GM10266 (cell line): Measurements from ENCODE around the gene TYW3.
A peak's percentile ranks its signal among the peaks of the same experiment; 100 is the strongest.

Experiments
- DNase-seq: peaks from one replicate; pipeline ENCODE4 v3.0.0; 2012; ENCODE audit errors: extremely low spot score
- TF ChIP-seq, protein P1 (sequence below): IDR thresholded peaks from 2 replicates; pipeline ENCODE4 v1.5.1; 2012; ENCODE audit warnings: mild to moderate bottlenecking, low read depth; ENCODE audit not compliant: control insufficient read depth, insufficient read depth; ENCODE audit errors: missing control alignments

The TYW3 gene

DNA sequence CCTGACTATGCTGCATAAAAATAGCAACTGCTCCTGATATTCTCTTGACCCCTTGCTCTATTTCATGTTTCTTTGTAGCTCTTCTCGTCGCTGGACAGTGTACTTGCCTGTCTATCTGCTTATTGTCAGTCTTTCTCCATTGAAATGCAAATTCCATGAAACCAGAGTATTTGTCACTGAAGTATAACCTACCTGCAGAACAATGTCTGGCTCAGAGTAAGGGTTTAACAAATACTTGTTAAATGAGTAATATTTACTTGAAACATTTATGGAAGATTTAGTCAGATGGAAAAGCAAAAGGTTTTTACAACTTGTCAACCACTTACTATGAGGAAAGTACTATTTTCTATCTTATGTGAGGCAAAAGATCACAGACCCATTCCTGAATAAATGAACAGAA is 39.5 kb upstream of the TYW3 start:
- TF ChIP-seq, protein P1, sequence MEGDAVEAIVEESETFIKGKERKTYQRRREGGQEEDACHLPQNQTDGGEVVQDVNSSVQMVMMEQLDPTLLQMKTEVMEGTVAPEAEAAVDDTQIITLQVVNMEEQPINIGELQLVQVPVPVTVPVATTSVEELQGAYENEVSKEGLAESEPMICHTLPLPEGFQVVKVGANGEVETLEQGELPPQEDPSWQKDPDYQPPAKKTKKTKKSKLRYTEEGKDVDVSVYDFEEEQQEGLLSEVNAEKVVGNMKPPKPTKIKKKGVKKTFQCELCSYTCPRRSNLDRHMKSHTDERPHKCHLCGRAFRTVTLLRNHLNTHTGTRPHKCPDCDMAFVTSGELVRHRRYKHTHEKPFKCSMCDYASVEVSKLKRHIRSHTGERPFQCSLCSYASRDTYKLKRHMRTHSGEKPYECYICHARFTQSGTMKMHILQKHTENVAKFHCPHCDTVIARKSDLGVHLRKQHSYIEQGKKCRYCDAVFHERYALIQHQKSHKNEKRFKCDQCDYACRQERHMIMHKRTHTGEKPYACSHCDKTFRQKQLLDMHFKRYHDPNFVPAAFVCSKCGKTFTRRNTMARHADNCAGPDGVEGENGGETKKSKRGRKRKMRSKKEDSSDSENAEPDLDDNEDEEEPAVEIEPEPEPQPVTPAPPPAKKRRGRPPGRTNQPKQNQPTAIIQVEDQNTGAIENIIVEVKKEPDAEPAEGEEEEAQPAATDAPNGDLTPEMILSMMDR: no peak
- DNase-seq: no peak

DNA sequence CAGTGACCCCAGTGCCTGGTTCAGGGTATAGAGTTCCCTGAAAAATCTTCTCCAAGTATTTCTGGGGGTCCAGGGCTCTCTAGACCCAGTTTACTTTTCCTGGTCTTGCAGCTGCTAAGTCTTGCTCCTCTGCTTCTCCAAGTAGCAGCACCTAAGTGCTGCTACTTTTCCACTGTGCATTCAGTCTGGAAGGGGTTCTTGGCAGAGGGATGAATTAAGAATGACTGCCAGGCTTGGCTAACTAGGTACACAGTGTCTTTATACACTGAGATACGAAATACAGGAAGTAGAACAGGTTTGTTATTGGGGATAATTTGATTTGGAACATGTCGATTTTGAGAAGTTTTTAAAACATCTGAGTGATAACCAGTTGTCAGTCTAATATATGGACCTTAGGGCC is 35.1 kb upstream of the TYW3 start:
- DNase-seq: no peak

DNA sequence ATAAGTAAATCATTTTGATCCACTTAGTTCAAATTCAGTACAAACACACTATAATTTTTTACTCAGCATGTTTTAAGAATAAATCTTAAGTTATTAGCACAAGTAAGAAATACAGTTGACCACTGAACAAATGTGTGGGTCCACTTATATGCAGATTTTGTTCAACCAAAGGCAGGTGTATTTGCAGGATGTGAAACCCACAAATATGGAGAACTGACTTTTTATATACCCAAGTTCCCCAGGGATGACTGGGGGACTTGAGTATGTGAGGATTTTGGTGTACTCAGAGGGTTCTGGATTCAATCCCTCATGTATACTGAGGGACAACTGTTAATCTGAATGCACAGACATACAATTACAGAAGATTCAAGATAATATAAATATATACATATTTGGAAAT is 33.6 kb upstream of the TYW3 start:
- no peak for DNase-seq
- TF ChIP-seq, protein P1: no peak

More for the DNA sequence above, 35.1 kb upstream of the TYW3 start:
- TF ChIP-seq, protein P1: no peak

DNA sequence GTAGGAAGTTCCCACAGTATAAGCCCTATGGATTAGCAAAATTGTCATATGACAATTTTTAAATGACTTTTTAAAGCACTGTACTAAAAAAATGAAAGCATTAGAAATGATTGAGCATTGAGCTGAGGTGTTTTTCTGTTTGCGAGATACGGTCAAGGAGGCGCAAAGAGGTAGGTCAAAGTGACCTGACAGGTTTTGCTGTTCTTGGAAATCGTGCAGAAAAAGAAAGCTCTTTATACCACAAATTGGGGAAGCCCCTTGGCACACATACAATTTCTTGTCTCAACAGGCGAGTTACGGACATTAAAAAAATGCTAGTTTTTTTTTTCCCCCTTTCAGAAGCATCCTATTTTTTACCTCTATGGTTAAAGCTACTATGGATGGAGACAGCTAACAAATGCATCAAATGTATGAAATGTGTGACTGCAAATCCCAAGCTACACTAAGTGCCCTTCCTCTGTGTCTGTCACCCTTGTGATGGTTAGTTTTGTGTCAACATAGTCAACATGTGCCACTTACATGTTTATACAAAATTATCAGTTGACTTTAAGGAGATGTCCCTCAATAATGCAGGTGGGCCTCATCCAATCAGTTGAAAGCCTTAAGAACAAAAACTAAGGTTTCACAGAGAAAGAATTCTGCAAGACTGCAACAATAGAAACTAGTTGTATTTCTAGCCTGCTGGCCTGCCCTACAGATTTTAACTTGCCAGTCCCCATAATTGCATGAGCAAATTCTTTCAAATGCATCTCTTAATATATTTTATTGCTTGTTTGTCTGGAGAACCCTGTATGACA is 29.4 kb upstream of the TYW3 start:
- TF ChIP-seq, protein P1: no peak
- DNase-seq: no peak

DNA sequence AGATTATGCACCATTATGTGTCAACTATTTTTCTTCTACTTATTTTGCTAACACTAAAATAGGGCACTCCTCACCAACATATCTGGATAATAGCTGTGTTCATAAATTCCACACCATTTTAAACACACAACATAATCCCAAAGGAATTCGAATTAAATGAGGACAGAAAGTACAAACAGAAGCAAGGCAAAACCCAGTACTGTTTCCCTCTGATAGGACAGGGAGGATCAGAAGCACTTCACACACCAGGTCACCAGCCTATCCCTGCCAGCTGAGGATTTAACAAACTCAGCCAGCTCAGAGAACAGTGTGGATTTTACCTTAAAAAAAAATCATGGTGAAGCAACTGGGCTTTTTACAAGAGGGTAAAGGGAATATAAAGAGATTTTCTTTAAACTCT is 20.1 kb upstream of the TYW3 start:
- TF ChIP-seq, protein P1: no peak
- no peak for DNase-seq

DNA sequence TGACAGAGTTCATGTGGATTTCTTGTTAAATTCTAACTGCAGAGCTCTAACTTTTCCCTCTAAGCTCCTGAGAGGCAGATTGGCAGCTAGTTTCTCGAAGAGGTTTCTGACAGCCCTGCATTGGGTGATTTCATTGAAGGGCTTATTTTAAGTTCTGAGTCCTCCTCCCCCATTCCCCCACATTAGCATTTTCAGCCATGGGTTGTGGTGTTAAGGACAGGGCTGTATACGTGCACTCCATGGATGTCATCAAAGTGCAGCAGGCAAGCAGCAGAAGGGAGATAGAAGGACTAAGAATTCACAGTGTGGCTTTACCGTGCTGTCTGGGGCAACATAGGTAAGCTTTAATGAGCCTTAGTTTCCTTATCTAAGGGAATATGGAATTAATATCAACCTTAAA is 19.1 kb upstream of the TYW3 start:
- DNase-seq: no peak
- TF ChIP-seq, protein P1: no peak

DNA sequence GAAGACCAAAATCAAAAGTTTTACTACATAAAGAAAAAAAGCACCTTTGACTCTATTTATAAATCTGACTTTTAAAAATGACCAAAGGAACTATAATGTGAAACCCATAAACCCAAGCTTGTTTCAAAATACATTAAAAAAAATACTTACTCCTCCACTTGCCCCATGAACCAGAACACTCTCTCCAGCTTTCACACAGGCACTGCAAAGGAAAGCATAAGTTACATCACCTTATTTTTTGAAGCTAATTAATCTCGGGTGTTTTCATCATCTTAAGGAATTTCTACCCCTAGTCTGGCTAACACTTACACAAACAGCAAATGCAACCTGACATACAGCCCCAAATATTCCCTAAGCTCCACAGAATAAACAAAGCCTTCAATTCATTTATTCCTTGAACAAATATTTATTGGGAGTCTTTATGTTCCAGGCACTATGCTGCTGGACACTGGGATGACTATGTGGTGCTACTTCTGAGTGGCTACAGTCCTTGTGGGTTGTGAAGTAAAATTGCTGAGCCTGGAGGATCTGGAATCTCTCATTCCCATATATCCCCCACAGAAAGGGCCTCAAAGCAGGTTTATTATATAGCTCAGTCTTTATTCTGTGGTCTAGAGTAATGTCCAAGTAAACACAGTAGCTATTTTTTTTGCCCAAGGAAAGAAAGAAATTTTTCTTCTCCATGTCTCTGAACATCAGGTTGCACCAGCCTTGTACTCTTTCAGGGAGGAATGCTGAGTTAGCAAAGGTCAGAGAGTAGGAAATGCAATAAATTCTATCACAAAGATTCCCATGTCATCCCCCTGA is 18.3 kb upstream of the TYW3 start:
- peak; percentile 33 for DNase-seq

More for the DNA sequence above, 18.3 kb upstream of the TYW3 start:
- TF ChIP-seq, protein P1: no peak
